Endothelial cell of umbilical vein (primary cell): ENCODE measurements around the gene SLC39A12. TPM values are rescaled to one million over a fixed set of nuclear protein-coding genes. Genes with fewer than 3 reads are reported as not detected.

Experiments
- BruUV-seq: library from RNA; stranded (reverse); fragments of 400-500 nt; replicated peaks from 2 replicates; lab custom pipeline; 2021; lab: Mats Ljungman, UMichigan
- CTCF ChIA-PET: fragments of 300-600, 350-600 bp; sonication (Branson Sonifier 250); formaldehyde crosslinking; loops from one replicate; lab custom pipeline; 2021; ENCODE audit warnings: antibody characterized with exemption, inconsistent platforms; lab: Charles Lee
- POLR2A ChIA-PET: fragments of 300-600, 350-600 bp; sonication (Branson Sonifier 250); formaldehyde crosslinking; loops from one replicate; lab custom pipeline; 2021; ENCODE audit warnings: antibody characterized with exemption, inconsistent platforms; lab: Charles Lee
- DNase-seq: peaks from one replicate; pipeline ENCODE4 v3.0.0-alpha.2; 2011; ENCODE audit warnings: low read depth, low spot score
- FAIRE-seq: peaks from 2 replicates; lab custom pipeline; 2011; peaks lifted over from hg19 to GRCh38; lab: Jason Lieb, UNC
- H2AFZ ChIP-seq: 2 replicates; pipeline ENCODE4 v1.6.0; 2012; ENCODE audit warnings: low read depth, low read length, control low read depth, inconsistent platforms
- H3K27ac ChIP-seq: 2 replicates; pipeline ENCODE4 v1.5.1; 2011; ENCODE audit warnings: low read depth, mild to moderate bottlenecking, control low read depth, low read length, moderate library complexity; ENCODE audit not compliant: insufficient read depth
- H3K27me3 ChIP-seq, 2 experiments: 2 replicates each; pipeline versions ENCODE4 v1.6.0 to v1.6.1; 2011; ENCODE audit warnings: low read length in 2 of 2, mixed read lengths in 1 of 2; ENCODE audit not compliant: control insufficient read depth in 2 of 2, insufficient read depth in 2 of 2
- H3K36me3 ChIP-seq, 2 experiments: 2 replicates in 1 of 2; 3 replicates in 1 of 2; pipeline ENCODE4 v1.5.1; 2011; ENCODE audit warnings: low read length in 2 of 2, mild to moderate bottlenecking in 1 of 2, moderate library complexity in 1 of 2; ENCODE audit not compliant: control insufficient read depth in 2 of 2, insufficient read depth in 2 of 2; ENCODE audit errors: extremely low read depth in 1 of 2
- H3K4me1 ChIP-seq: 3 replicates; pipeline ENCODE4 v1.5.1; 2011; ENCODE audit warnings: mild to moderate bottlenecking, low read length; ENCODE audit not compliant: control insufficient read depth, insufficient read depth; ENCODE audit errors: extremely low read depth
- H3K4me2 ChIP-seq: 2 replicates; pipeline ENCODE4 v1.6.1; 2011; ENCODE audit warnings: low read length, control low read depth, mixed read lengths; ENCODE audit not compliant: insufficient read depth
- H3K4me3 ChIP-seq, 3 experiments: fragments of 200-600 bp in 1 of 3; sonication (generic), shearing (Covaris generic) in 1 of 3; replicated peaks in 1 of 3; 2 replicates each; pipeline ENCODE4 v1.5.1; 2011 to 2016; ENCODE audit warnings: control low read depth in 3 of 3, low read length in 3 of 3, mild to moderate bottlenecking in 2 of 3, inconsistent platforms in 1 of 3, low read depth in 1 of 3, moderate library complexity in 1 of 3; ENCODE audit not compliant: insufficient read depth in 1 of 3
- H3K79me2 ChIP-seq: 2 replicates; pipeline ENCODE4 v1.6.0; 2012; ENCODE audit warnings: low read length, inconsistent platforms; ENCODE audit not compliant: control insufficient read depth, insufficient read depth
- H3K9ac ChIP-seq: replicated peaks from 2 replicates; pipeline ENCODE3; 2011; ENCODE audit warnings: low read length, control low read depth; ENCODE audit not compliant: insufficient read depth; ENCODE audit errors: extremely low read depth
- H3K9me1 ChIP-seq: replicated peaks from 3 replicates; pipeline ENCODE4 v1.6.0; 2011; ENCODE audit warnings: mild to moderate bottlenecking, low read length; ENCODE audit not compliant: control insufficient read depth, insufficient read depth; ENCODE audit errors: extremely low read depth
- H3K9me3 ChIP-seq: replicated peaks from 2 replicates; pipeline ENCODE4 v1.5.1; 2012; ENCODE audit warnings: low read length, inconsistent platforms; ENCODE audit not compliant: control insufficient read depth, insufficient read depth
- H4K20me1 ChIP-seq: replicated peaks from 2 replicates; pipeline ENCODE3; 2011; ENCODE audit warnings: mild to moderate bottlenecking, low read length; ENCODE audit not compliant: control insufficient read depth, insufficient read depth; ENCODE audit errors: extremely low read depth
- CTCF ChIP-seq, 2 donors: IDR thresholded peaks; 1 replicate in 1 of 2; 2 replicates in 1 of 2; pipeline ENCODE4 v1.5.1; 2011; ENCODE audit warnings: low read length in 2 of 2, mild to moderate bottlenecking in 2 of 2, moderate library complexity in 2 of 2, control low read depth in 1 of 2, inconsistent platforms in 1 of 2, low read depth in 1 of 2; ENCODE audit not compliant: insufficient read depth in 1 of 2; ENCODE audit errors: extremely low read depth in 1 of 2
- EZH2 ChIP-seq: IDR thresholded peaks from 2 replicates; pipeline ENCODE4 v1.6.1; 2012; ENCODE audit warnings: borderline replicate concordance, low read depth, mild to moderate bottlenecking, moderate library complexity, low read length, inconsistent platforms; ENCODE audit not compliant: severe bottlenecking
- FOS ChIP-seq: IDR thresholded peaks from 2 replicates; pipeline ENCODE4 v1.6.1; 2011; ENCODE audit warnings: mild to moderate bottlenecking, low read length, moderate library complexity, borderline replicate concordance; ENCODE audit not compliant: insufficient read depth
- GATA2 ChIP-seq: IDR thresholded peaks from 2 replicates; pipeline ENCODE4 v1.7.0; 2011; ENCODE audit warnings: low read depth, mild to moderate bottlenecking, moderate library complexity, mixed read lengths, low read length; ENCODE audit not compliant: insufficient read length, insufficient read depth
- MAX ChIP-seq: IDR thresholded peaks from 2 replicates; pipeline ENCODE4 v1.6.1; 2011; ENCODE audit not compliant: insufficient read depth, insufficient read length
- POLR2A ChIP-seq: IDR thresholded peaks from 2 replicates; pipeline ENCODE4 v1.6.1; 2012; ENCODE audit warnings: low read depth, mild to moderate bottlenecking, control low read depth, low read length
- POLR2AphosphoS5 ChIP-seq: IDR thresholded peaks from 2 replicates; pipeline ENCODE4 v1.6.1; 2012; ENCODE audit warnings: low read depth, mild to moderate bottlenecking, control low read depth, low read length, moderate library complexity; ENCODE audit not compliant: insufficient read depth
- dilution Hi-C: fragments of 300-500 bp; cut with MboI; formaldehyde crosslinking; loops from one replicate; pipeline ENCODE4 v1.15.0; 2019; ENCODE audit warnings: low sequenced_read_pairs; ENCODE audit not compliant: extremely low pct_ligation_motif_present
- intact Hi-C: fragments of 100-400 bp; cut with micrococcal nuclease; formaldehyde crosslinking; loops from one replicate; pipeline ENCODE4 v1.10.0; 2022
- polyA plus RNA-seq, 4 experiments: library from polyadenylated mRNA; depleted of rRNA in 3 of 4; stranded (reverse) in 3 of 4; unstranded in 1 of 4; fragments of >200 nt; gene quantifications; 2 replicates each; pipeline versions ENCODE4 v1.2.1 to v1.2.3, GENCODE V29; 2011 to 2012; ENCODE audit warnings: missing spikeins in 1 of 4
- total RNA-seq: library from RNA; stranded (reverse); gene quantifications from 2 replicates; pipeline ENCODE4 v1.2.3, GENCODE V29; 2021

Gene SLC39A12
- total and polyA plus RNA-seq, 2 donors (not counting 3 experiments of a cell fraction or from before 2014, with no cell fraction given), result not detected

- FAIRE-seq, result no peak
- no TSS peak for BruUV-seq
- CTCF ChIA-PET, result no interaction called here
- H3K4me1 ChIP-seq, result no peaks in the 10 kb centered on the region
- H3K9ac ChIP-seq, result no peak overlapping the region
- intact Hi-C loops, result no loop called here
- no peaks in the 10 kb centered on the region for H3K79me2 ChIP-seq
- H3K9me1 ChIP-seq, result no peaks in the 10 kb centered on the region
- POLR2A ChIA-PET, result no interaction called here
- H3K36me3 ChIP-seq, result no peaks in the 10 kb centered on the region
- no peaks in the 10 kb centered on the region for H3K27me3 ChIP-seq
- H3K9me3 ChIP-seq, result no peaks in the 10 kb centered on the region
- no peak overlapping the region for H3K4me2 ChIP-seq
- dilution Hi-C loops, result no loop called here
- DNase-seq, result no peak
- H3K27ac ChIP-seq, result no peak overlapping the region
- no peaks in the 10 kb centered on the region for H4K20me1 ChIP-seq
- TF ChIP-seq FOS (no peak), MAX (no peak), POLR2A (no peak), CTCF (IDR thresholded peaks at IDR 0.05; ENCODE audit: extremely low read depth in 1 of 2, insufficient read depth in 1 of 2, low read depth in 1 of 2, low read length in 2 of 2) (no peak), POLR2AphosphoS5 (no peak), EZH2 (no peak), GATA2 (no peak)
- no peak overlapping the region for H2AFZ ChIP-seq
- no peak overlapping the region for H3K4me3 ChIP-seq
These were observed 116.7 kb downstream of the SLC39A12 start for GRCh38 chr10:18068401-18068800.
